Neural progenitor cell (in vitro differentiated cells): ENCODE results near the gene FHOD3. TPM values are rescaled to one million over a fixed set of nuclear protein-coding genes. Genes with fewer than 3 reads are reported as not detected.

Source experiments
- DNase-seq: peaks from one replicate; pipeline ENCODE4 v3.0.0-alpha.2; 2016; ENCODE audit warnings: low spot score
- H2AFZ ChIP-seq: fragments of 200-600 bp; sonication (generic); replicated peaks from 2 replicates; pipeline ENCODE4 v1.6.1; 2016; ENCODE audit warnings: antibody characterized with exemption
- H3F3A ChIP-seq: fragments of 200-600 bp; sonication (generic); 2 replicates; pipeline ENCODE4 v1.6.1; 2016; ENCODE audit warnings: antibody characterized with exemption, low read depth
- H3K27ac ChIP-seq: fragments of 200-600 bp; sonication (generic); 2 replicates; pipeline ENCODE4 v1.5.1; 2016; ENCODE audit warnings: mild to moderate bottlenecking
- H3K27me3 ChIP-seq: fragments of 200-600 bp; sonication (generic); 2 replicates; pipeline ENCODE4 v1.6.1; 2016; ENCODE audit warnings: mild to moderate bottlenecking, moderate library complexity
- H3K36me3 ChIP-seq: fragments of 200-600 bp; sonication (generic); 2 replicates; pipeline ENCODE4 v1.5.1; 2016
- H3K4me1 ChIP-seq: fragments of 200-600 bp; sonication (generic); 2 replicates; pipeline ENCODE4 v1.6.1; 2016; ENCODE audit warnings: mixed run types
- H3K4me2 ChIP-seq: fragments of 200-600 bp; sonication (generic); 2 replicates; pipeline ENCODE4 v1.6.1; 2016
- H3K4me3 ChIP-seq: fragments of 200-600 bp; sonication (generic); 2 replicates; pipeline ENCODE4 v1.5.1; 2016
- H3K79me2 ChIP-seq: fragments of 200-600 bp; sonication (generic); 2 replicates; pipeline ENCODE4 v1.6.1; 2016; ENCODE audit warnings: low read depth
- H3K9ac ChIP-seq: fragments of 200-600 bp; sonication (generic); 2 replicates; pipeline ENCODE4 v1.6.1; 2016
- H3K9me3 ChIP-seq: fragments of 200-600 bp; sonication (generic); 2 replicates; pipeline ENCODE4 v1.5.1; 2016; ENCODE audit warnings: low read depth
- H4K20me1 ChIP-seq: fragments of 200-600 bp; sonication (generic); 2 replicates; pipeline ENCODE4 v1.6.1; 2016; ENCODE audit warnings: low read depth
- H3K27ac Mint-ChIP-seq: 3 replicates; pipeline ENCODE4 v1.8.0; 2021; ENCODE audit warnings: mixed read lengths
- H3K27me3 Mint-ChIP-seq: 2 replicates; pipeline ENCODE4 v1.8.0; 2022; ENCODE audit warnings: low read depth, mild to moderate bottlenecking, inconsistent platforms, moderate library complexity, mixed read lengths; ENCODE audit not compliant: insufficient read depth
- H3K36me3 Mint-ChIP-seq: 3 replicates; pipeline ENCODE4 v1.8.0; 2021; ENCODE audit warnings: mixed read lengths
- H3K4me1 Mint-ChIP-seq: 3 replicates; pipeline ENCODE4 v1.8.0; 2021; ENCODE audit warnings: mixed read lengths
- H3K4me3 Mint-ChIP-seq: 3 replicates; pipeline ENCODE4 v1.8.0; 2021; ENCODE audit warnings: mild to moderate bottlenecking, moderate library complexity, mixed read lengths
- H3K9me3 Mint-ChIP-seq: 3 replicates; pipeline ENCODE4 v1.8.0; 2020; ENCODE audit warnings: mixed read lengths
- CTCF ChIP-seq: fragments of 200-600 bp; sonication (generic); IDR thresholded peaks from 2 replicates; pipeline ENCODE4 v1.5.1; 2017; ENCODE audit warnings: antibody characterized with exemption, mild to moderate bottlenecking
- EZH2 ChIP-seq: fragments of 200-600 bp; sonication (generic); IDR thresholded peaks from 2 replicates; pipeline ENCODE4 v1.6.1; 2017; ENCODE audit warnings: antibody characterized with exemption, mild to moderate bottlenecking, moderate library complexity
- EZH2phosphoT487 ChIP-seq: fragments of 200-600 bp; sonication (generic); IDR thresholded peaks from 2 replicates; pipeline ENCODE4 v1.6.1; 2017; ENCODE audit warnings: antibody characterized with exemption
- total RNA-seq: library from RNA; depleted of rRNA; stranded (reverse); fragments of >200 nt; gene quantifications from 2 replicates; pipeline ENCODE4 v1.2.3, GENCODE V29; 2015; ENCODE audit warnings: low replicate concordance

FHOD3 gene
- total RNA-seq, 1 donor from 2014 or later: 69.7 TPM

- peak overlapping the region; percentile 62 for H3K4me2 ChIP-seq
- H3K4me1 Mint-ChIP-seq: peaks cover 32% of the 10 kb centered on the region
- peaks cover 32% of the 10 kb centered on the region for H3K4me1 ChIP-seq
- peaks cover 21% of the 10 kb centered on the region for H3F3A ChIP-seq
- H3K9me3 Mint-ChIP-seq: no peaks in the 10 kb centered on the region
- peaks cover 77% of the 10 kb centered on the region for H3K79me2 ChIP-seq
- no peaks in the 10 kb centered on the region for H3K27me3 ChIP-seq
- H3K27me3 Mint-ChIP-seq: no peaks in the 10 kb centered on the region
- H4K20me1 ChIP-seq: no peaks in the 10 kb centered on the region
- no peak for DNase-seq
- no peak overlapping the region for H2AFZ ChIP-seq
- no peaks in the 10 kb centered on the region for H3K9me3 ChIP-seq
- H3K36me3 ChIP-seq: no peaks in the 10 kb centered on the region
- TF ChIP-seq EZH2 (no peak), CTCF (no peak), EZH2phosphoT487 (no peak)
- no peak overlapping the region for H3K4me3 ChIP-seq
- H3K4me3 Mint-ChIP-seq: no peak overlapping the region
- H3K36me3 Mint-ChIP-seq: peaks cover 3% of the 10 kb centered on the region
- peak overlapping the region; percentile 8 for H3K27ac Mint-ChIP-seq
- peak overlapping the region; percentile 64 for H3K27ac ChIP-seq
- no peak overlapping the region for H3K9ac ChIP-seq
Observed at GRCh38 chr18:36494160-36494437, 196.6 kb downstream of the FHOD3 start.

GRCh38 chr18:36496022-36496421 is 198.5 kb downstream of the FHOD3 start:
- Histone ChIP-seq H3K4me3 (no peak overlapping the region), H3K9ac (no peak overlapping the region), H3K79me2 (peaks cover 68% of the 10 kb centered on the region), H3K36me3 (no peaks in the 10 kb centered on the region), H2AFZ (no peak overlapping the region), H3K4me2 (no peak overlapping the region), H3K27me3 (no peaks in the 10 kb centered on the region), H3K4me1 (peaks cover 32% of the 10 kb centered on the region), H4K20me1 (peaks cover 4% of the 10 kb centered on the region), H3F3A (peaks cover 21% of the 10 kb centered on the region), H3K9me3 (no peaks in the 10 kb centered on the region), H3K27ac (no peak overlapping the region)
- H3K36me3 Mint-ChIP-seq: peaks cover 3% of the 10 kb centered on the region
- H3K4me1 Mint-ChIP-seq: peaks cover 32% of the 10 kb centered on the region
- no peaks in the 10 kb centered on the region for H3K9me3 Mint-ChIP-seq
- no peak for DNase-seq
- no peak overlapping the region for H3K27ac Mint-ChIP-seq
- H3K27me3 Mint-ChIP-seq: no peaks in the 10 kb centered on the region
- no peak overlapping the region for H3K4me3 Mint-ChIP-seq
- no peak for TF ChIP-seq CTCF
- no peak for TF ChIP-seq EZH2
- no peak for TF ChIP-seq EZH2phosphoT487

GRCh38 chr18:36499938-36500337 is 202.4 kb downstream of the FHOD3 start:
- Histone ChIP-seq H4K20me1 (peaks cover 4% of the 10 kb centered on the region), H3K27me3 (no peaks in the 10 kb centered on the region), H3K4me3 (no peak overlapping the region), H3K79me2 (peaks cover 31% of the 10 kb centered on the region), H2AFZ (no peak overlapping the region), H3K27ac (no peak overlapping the region), H3K36me3 (peaks cover 3% of the 10 kb centered on the region), H3K9me3 (no peaks in the 10 kb centered on the region), H3F3A (no peaks in the 10 kb centered on the region), H3K4me2 (no peak overlapping the region), H3K9ac (no peak overlapping the region), H3K4me1 (no peaks in the 10 kb centered on the region)
- Mint-ChIP-seq H3K4me1 (peaks cover 11% of the 10 kb centered on the region), H3K4me3 (no peak overlapping the region), H3K27ac (no peak overlapping the region), H3K9me3 (no peaks in the 10 kb centered on the region), H3K27me3 (no peaks in the 10 kb centered on the region), H3K36me3 (peaks cover 24% of the 10 kb centered on the region)
- no peak for DNase-seq
- TF ChIP-seq EZH2: no peak
- TF ChIP-seq CTCF: no peak
- no peak for TF ChIP-seq EZH2phosphoT487

- DNase-seq: no peak
- H2AFZ ChIP-seq: no peak overlapping the region
- H3K9me3 Mint-ChIP-seq: no peaks in the 10 kb centered on the region
- H3K4me1 Mint-ChIP-seq: peaks cover 2% of the 10 kb centered on the region
- H3K79me2 ChIP-seq: peaks cover 21% of the 10 kb centered on the region
- no peak for TF ChIP-seq CTCF
- no peak for TF ChIP-seq EZH2phosphoT487
- no peak for TF ChIP-seq EZH2
- H3K27ac ChIP-seq: no peak overlapping the region
- peaks cover 3% of the 10 kb centered on the region for H3K36me3 ChIP-seq
- peak overlapping the region; percentile 29 for H3K27ac Mint-ChIP-seq
- no peaks in the 10 kb centered on the region for H3K27me3 Mint-ChIP-seq
- no peaks in the 10 kb centered on the region for H3K9me3 ChIP-seq
- H3K4me2 ChIP-seq: no peak overlapping the region
- H3K36me3 Mint-ChIP-seq: peaks cover 28% of the 10 kb centered on the region
- no peak overlapping the region for H3K4me3 ChIP-seq
- H3K4me1 ChIP-seq: no peaks in the 10 kb centered on the region
- no peaks in the 10 kb centered on the region for H3K27me3 ChIP-seq
- H3K9ac ChIP-seq: no peak overlapping the region
- no peak overlapping the region for H3K4me3 Mint-ChIP-seq
- peaks cover 4% of the 10 kb centered on the region for H4K20me1 ChIP-seq
- no peaks in the 10 kb centered on the region for H3F3A ChIP-seq
Observed at GRCh38 chr18:36501100-36501499, 203.6 kb downstream of the FHOD3 start.
